Measurements from ENCODE around the gene RTN4.

Gene RTN4

GRCh38 chr2:54964816-54965215 lies 85.4 kb downstream of the RTN4 start:
- no peak overlapping the region for H3K4me3 ChIP-seq (ENCODE audit: low read depth in 1 of 2, low read length in 2 of 2)
- no peaks in the 10 kb centered on the region for H3K9me3 ChIP-seq (ENCODE audit: low read length)
- H3K27ac ChIP-seq (ENCODE audit: low read depth, low read length): no peak overlapping the region
- no peak overlapping the region for H3K9ac ChIP-seq (ENCODE audit: low read length)
- no peaks in the 10 kb centered on the region for H3K4me1 ChIP-seq (ENCODE audit: insufficient read depth, low read length)
- H3K36me3 ChIP-seq (ENCODE audit: insufficient read depth, low read length): no peaks in the 10 kb centered on the region
- no peaks in the 10 kb centered on the region for H3K27me3 ChIP-seq (ENCODE audit: control insufficient read depth in 1 of 2, insufficient read depth in 2 of 2, low read length in 2 of 2)

GRCh38 chr2:54964271-54964670 lies 86.0 kb downstream of the RTN4 start:
- Histone ChIP-seq H3K4me3 (ENCODE audit: low read depth in 1 of 2, low read length in 2 of 2) (no peak overlapping the region), H3K9me3 (ENCODE audit: low read length) (no peaks in the 10 kb centered on the region), H3K27me3 (ENCODE audit: control insufficient read depth in 1 of 2, insufficient read depth in 2 of 2, low read length in 2 of 2) (no peaks in the 10 kb centered on the region), H3K9ac (ENCODE audit: low read length) (no peak overlapping the region), H3K36me3 (ENCODE audit: insufficient read depth, low read length) (no peaks in the 10 kb centered on the region), H3K4me1 (ENCODE audit: insufficient read depth, low read length) (no peaks in the 10 kb centered on the region), H3K27ac (ENCODE audit: low read depth, low read length) (no peak overlapping the region)

- no peak overlapping the region for H3K4me3 ChIP-seq (ENCODE audit: low read depth in 1 of 2, low read length in 2 of 2)
- no peak overlapping the region for H3K27ac ChIP-seq (ENCODE audit: low read depth, low read length)
- no peaks in the 10 kb centered on the region for H3K4me1 ChIP-seq (ENCODE audit: insufficient read depth, low read length)
- no peaks in the 10 kb centered on the region for H3K9me3 ChIP-seq (ENCODE audit: low read length)
- H3K9ac ChIP-seq (ENCODE audit: low read length): no peak overlapping the region
- H3K36me3 ChIP-seq (ENCODE audit: insufficient read depth, low read length): no peaks in the 10 kb centered on the region
- no peaks in the 10 kb centered on the region for H3K27me3 ChIP-seq (ENCODE audit: control insufficient read depth in 1 of 2, insufficient read depth in 2 of 2, low read length in 2 of 2)
Observed at GRCh38 chr2:54963476-54963875, 86.8 kb downstream of the RTN4 start.

GRCh38 chr2:54962935-54963440 lies 87.3 kb downstream of the RTN4 start:
- H3K36me3 ChIP-seq (ENCODE audit: insufficient read depth, low read length): no peaks in the 10 kb centered on the region
- H3K27me3 ChIP-seq (ENCODE audit: control insufficient read depth in 1 of 2, insufficient read depth in 2 of 2, low read length in 2 of 2): no peaks in the 10 kb centered on the region
- H3K4me1 ChIP-seq (ENCODE audit: insufficient read depth, low read length): no peaks in the 10 kb centered on the region
- no peak overlapping the region for H3K27ac ChIP-seq (ENCODE audit: low read depth, low read length)
- no peak overlapping the region for H3K4me3 ChIP-seq (ENCODE audit: low read depth in 1 of 2, low read length in 2 of 2)
- no peaks in the 10 kb centered on the region for H3K9me3 ChIP-seq (ENCODE audit: low read length)
- H3K9ac ChIP-seq (ENCODE audit: low read length): no peak overlapping the region

- Histone ChIP-seq H3K4me3 (ENCODE audit: low read depth in 1 of 2, low read length in 2 of 2) (no peak overlapping the region), H3K36me3 (ENCODE audit: insufficient read depth, low read length) (no peaks in the 10 kb centered on the region), H3K9ac (ENCODE audit: low read length) (no peak overlapping the region), H3K4me1 (ENCODE audit: insufficient read depth, low read length) (no peaks in the 10 kb centered on the region), H3K27ac (ENCODE audit: low read depth, low read length) (no peak overlapping the region), H3K9me3 (ENCODE audit: low read length) (no peaks in the 10 kb centered on the region), H3K27me3 (ENCODE audit: control insufficient read depth in 1 of 2, insufficient read depth in 2 of 2, low read length in 2 of 2) (no peaks in the 10 kb centered on the region)
Observed at GRCh38 chr2:54962511-54962910, 87.7 kb downstream of the RTN4 start.

GRCh38 chr2:54960164-54960563 lies 90.1 kb downstream of the RTN4 start:
- Histone ChIP-seq H3K4me1 (ENCODE audit: insufficient read depth, low read length) (peaks cover 7% of the 10 kb centered on the region), H3K9ac (ENCODE audit: low read length) (no peak overlapping the region), H3K9me3 (ENCODE audit: low read length) (no peaks in the 10 kb centered on the region), H3K4me3 (ENCODE audit: low read depth in 1 of 2, low read length in 2 of 2) (no peak overlapping the region), H3K27me3 (ENCODE audit: control insufficient read depth in 1 of 2, insufficient read depth in 2 of 2, low read length in 2 of 2) (no peaks in the 10 kb centered on the region), H3K27ac (ENCODE audit: low read depth, low read length) (no peak overlapping the region), H3K36me3 (ENCODE audit: insufficient read depth, low read length) (no peaks in the 10 kb centered on the region)

GRCh38 chr2:54958717-54959371 lies 91.4 kb downstream of the RTN4 start:
- no peak overlapping the region for H3K9ac ChIP-seq (ENCODE audit: low read length)
- H3K4me3 ChIP-seq (ENCODE audit: low read depth in 1 of 2, low read length in 2 of 2): no peak overlapping the region
- no peak overlapping the region for H3K27ac ChIP-seq (ENCODE audit: low read depth, low read length)
- H3K36me3 ChIP-seq (ENCODE audit: insufficient read depth, low read length): no peaks in the 10 kb centered on the region
- H3K4me1 ChIP-seq (ENCODE audit: insufficient read depth, low read length): peaks cover 7% of the 10 kb centered on the region
- H3K9me3 ChIP-seq (ENCODE audit: low read length): no peaks in the 10 kb centered on the region
- no peaks in the 10 kb centered on the region for H3K27me3 ChIP-seq (ENCODE audit: control insufficient read depth in 1 of 2, insufficient read depth in 2 of 2, low read length in 2 of 2)

- H3K4me3 ChIP-seq (ENCODE audit: low read depth in 1 of 2, low read length in 2 of 2): no peak overlapping the region
- H3K27ac ChIP-seq (ENCODE audit: low read depth, low read length): no peak overlapping the region
- no peaks in the 10 kb centered on the region for H3K36me3 ChIP-seq (ENCODE audit: insufficient read depth, low read length)
- H3K4me1 ChIP-seq (ENCODE audit: insufficient read depth, low read length): peaks cover 7% of the 10 kb centered on the region
- H3K9ac ChIP-seq (ENCODE audit: low read length): no peak overlapping the region
- H3K27me3 ChIP-seq (ENCODE audit: control insufficient read depth in 1 of 2, insufficient read depth in 2 of 2, low read length in 2 of 2): no peaks in the 10 kb centered on the region
- H3K9me3 ChIP-seq (ENCODE audit: low read length): no peaks in the 10 kb centered on the region
Observed at GRCh38 chr2:54957321-54957999, 92.8 kb downstream of the RTN4 start.

GRCh38 chr2:54956111-54956627 lies 94.1 kb downstream of the RTN4 start:
- Histone ChIP-seq H3K9me3 (ENCODE audit: low read length) (no peaks in the 10 kb centered on the region), H3K4me3 (ENCODE audit: low read depth in 1 of 2, low read length in 2 of 2) (no peak overlapping the region), H3K27me3 (ENCODE audit: control insufficient read depth in 1 of 2, insufficient read depth in 2 of 2, low read length in 2 of 2) (no peaks in the 10 kb centered on the region), H3K4me1 (ENCODE audit: insufficient read depth, low read length) (peaks cover 7% of the 10 kb centered on the region), H3K36me3 (ENCODE audit: insufficient read depth, low read length) (no peaks in the 10 kb centered on the region), H3K9ac (ENCODE audit: low read length) (no peak overlapping the region), H3K27ac (ENCODE audit: low read depth, low read length) (no peak overlapping the region)

GRCh38 chr2:54955358-54956110 lies 94.7 kb downstream of the RTN4 start:
- H3K9me3 ChIP-seq (ENCODE audit: low read length): no peaks in the 10 kb centered on the region
- no peaks in the 10 kb centered on the region for H3K36me3 ChIP-seq (ENCODE audit: insufficient read depth, low read length)
- H3K27ac ChIP-seq (ENCODE audit: low read depth, low read length): no peak overlapping the region
- no peak overlapping the region for H3K9ac ChIP-seq (ENCODE audit: low read length)
- H3K4me3 ChIP-seq (ENCODE audit: low read depth in 1 of 2, low read length in 2 of 2): no peak overlapping the region
- no peaks in the 10 kb centered on the region for H3K27me3 ChIP-seq (ENCODE audit: control insufficient read depth in 1 of 2, insufficient read depth in 2 of 2, low read length in 2 of 2)
- H3K4me1 ChIP-seq (ENCODE audit: insufficient read depth, low read length): peaks cover 7% of the 10 kb centered on the region

GRCh38 chr2:54954705-54955357 lies 95.4 kb downstream of the RTN4 start:
- Histone ChIP-seq H3K27ac (ENCODE audit: low read depth, low read length) (no peak overlapping the region), H3K36me3 (ENCODE audit: insufficient read depth, low read length) (no peaks in the 10 kb centered on the region), H3K9ac (ENCODE audit: low read length) (no peak overlapping the region), H3K4me1 (ENCODE audit: insufficient read depth, low read length) (peaks cover 7% of the 10 kb centered on the region), H3K4me3 (ENCODE audit: low read depth in 1 of 2, low read length in 2 of 2) (no peak overlapping the region), H3K27me3 (ENCODE audit: control insufficient read depth in 1 of 2, insufficient read depth in 2 of 2, low read length in 2 of 2) (no peaks in the 10 kb centered on the region), H3K9me3 (ENCODE audit: low read length) (no peaks in the 10 kb centered on the region)
